ENCODE results near the gene EI24. TPM values are rescaled to one million over a fixed set of nuclear protein-coding genes. Genes with fewer than 3 reads are reported as not detected.
"Not testable (repeated sequence)": the region's sequence is repeated elsewhere in the genome, so short reads cannot be mapped to it uniquely, and the experiment has no call there.

The EI24 gene
- total RNA-seq, 3 donors from 2014 or later: 88.5 to 111 (median 94.1) TPM

DNA sequence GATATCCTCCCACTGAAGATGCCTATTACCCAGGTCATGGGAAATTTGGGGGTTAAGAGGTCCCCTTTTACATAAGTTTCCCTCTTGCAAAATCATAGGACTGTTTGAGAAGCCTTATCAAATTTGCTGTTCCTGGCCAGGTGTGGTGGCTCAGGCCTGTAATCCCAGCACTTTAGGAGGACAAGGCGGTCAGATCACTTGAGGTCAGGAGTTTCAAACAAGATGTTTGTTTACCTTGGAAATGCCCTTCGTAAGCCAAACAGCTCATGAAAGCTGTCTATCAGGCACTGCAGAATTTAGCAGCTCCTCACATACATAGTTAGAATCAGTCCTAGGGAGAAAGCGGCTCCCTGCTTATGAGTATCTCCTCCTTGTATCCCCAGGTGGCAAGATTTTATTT lies 4.9 kb upstream of the EI24 start:
- Histone ChIP-seq H3K4me1 (no peaks in the 10 kb centered on the region), H3K27ac (no peak overlapping the region), H3K4me3 (no peak overlapping the region), H3K36me3 (no peaks in the 10 kb centered on the region), H3K9me3 (no peaks in the 10 kb centered on the region), H3K27me3 (no peaks in the 10 kb centered on the region)
- no peak for DNase-seq (ENCODE audit: low spot score in 2 of 2)
- intact Hi-C loops (cut with DNase I; ENCODE audit: low total_unique reads): no loop called here
- TF ChIP-seq POLR2A (IDR thresholded peaks at IDR 0.05) (no peak), POLR2AphosphoS5 (IDR thresholded peaks at IDR 0.05) (no peak), CTCF (IDR thresholded peaks at IDR 0.05) (no peak)

DNA sequence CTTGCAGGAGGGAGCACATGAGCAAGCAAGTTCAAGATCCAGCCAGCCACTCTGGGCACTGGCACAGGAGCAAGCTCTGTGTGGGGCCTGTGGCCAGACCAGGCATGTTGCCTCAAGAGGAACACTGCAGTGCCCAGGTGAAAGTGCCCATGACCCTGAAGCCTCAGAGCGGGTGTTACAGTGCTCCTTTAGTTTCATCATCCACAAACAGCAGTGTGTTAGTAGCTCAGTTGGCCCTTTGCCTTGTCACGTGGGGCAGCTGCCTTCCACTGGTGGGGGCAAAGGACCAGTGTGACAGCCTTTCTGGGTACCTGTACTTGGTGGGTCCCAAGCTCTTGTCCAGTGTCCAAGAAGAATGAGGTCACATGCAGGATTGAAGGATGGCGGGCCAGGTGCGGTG lies 3.0 kb upstream of the EI24 start:
- H3K27me3 ChIP-seq: no peaks in the 10 kb centered on the region
- H3K36me3 ChIP-seq: no peaks in the 10 kb centered on the region
- H3K9me3 ChIP-seq: no peaks in the 10 kb centered on the region
- intact Hi-C loops (cut with DNase I; ENCODE audit: low total_unique reads): no loop called here
- H3K4me3 ChIP-seq: no peak overlapping the region
- TF ChIP-seq POLR2A (IDR thresholded peaks at IDR 0.05) (no peak), CTCF (IDR thresholded peaks at IDR 0.05) (no peak), POLR2AphosphoS5 (IDR thresholded peaks at IDR 0.05) (no peak)
- H3K27ac ChIP-seq: no peak overlapping the region
- DNase-seq (ENCODE audit: low spot score in 2 of 2): no peak
- H3K4me1 ChIP-seq: peaks cover 0 to 3% of the 10 kb centered on the region in 2 donors

DNA sequence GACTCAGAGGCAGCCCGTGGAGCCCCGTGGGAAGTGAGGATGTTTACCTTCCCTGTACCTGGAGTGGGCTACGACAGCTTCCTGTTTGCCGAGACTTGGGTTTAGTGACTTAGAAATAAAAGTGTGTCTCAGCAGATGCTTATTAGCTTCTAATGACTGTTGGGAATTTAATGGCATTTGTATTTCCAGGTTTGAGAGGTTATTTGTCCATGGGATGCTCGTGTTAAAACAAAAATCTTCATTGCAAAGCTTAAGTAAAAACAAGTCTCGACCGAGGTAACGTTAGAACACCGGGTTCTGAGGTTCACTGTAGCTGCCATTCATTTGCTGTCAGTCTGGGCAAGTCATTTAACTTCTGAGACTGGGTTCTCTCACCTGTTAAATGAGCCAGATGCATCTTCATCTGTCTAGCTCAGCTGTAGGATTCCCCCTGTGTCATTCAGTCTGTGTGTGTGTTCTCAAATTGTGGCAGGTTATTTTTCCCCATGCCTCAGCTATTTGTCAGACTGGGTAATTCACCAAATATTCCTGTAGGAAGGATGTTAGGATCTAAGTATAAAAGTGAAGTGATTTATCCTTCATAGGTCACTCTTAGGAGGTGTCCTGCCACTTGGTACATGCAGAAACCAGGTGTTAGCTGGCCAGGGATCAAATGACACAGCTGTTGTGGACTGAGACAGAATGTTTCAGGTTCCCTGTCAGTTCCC lies 791 bp downstream of the EI24 start:
- Histone ChIP-seq H3K27me3 (no peaks in the 10 kb centered on the region), H3K9me3 (no peaks in the 10 kb centered on the region), H3K4me1 (peaks cover 0 to 3% of the 10 kb centered on the region in 2 donors), H3K36me3 (peaks cover 6% of the 10 kb centered on the region), H3K4me3 (peak overlapping the region; percentile 88 to 99 (median 97)), H3K27ac (peak overlapping the region; percentile 88 to 96)
- DNase-seq (ENCODE audit: low spot score in 2 of 2): no peak
- intact Hi-C loops (cut with DNase I; ENCODE audit: low total_unique reads): no loop called here
- TF ChIP-seq POLR2A (IDR thresholded peaks at IDR 0.05) (no peak), CTCF (IDR thresholded peaks at IDR 0.05) (no peak), POLR2AphosphoS5 (IDR thresholded peaks at IDR 0.05) (no peak)

DNA sequence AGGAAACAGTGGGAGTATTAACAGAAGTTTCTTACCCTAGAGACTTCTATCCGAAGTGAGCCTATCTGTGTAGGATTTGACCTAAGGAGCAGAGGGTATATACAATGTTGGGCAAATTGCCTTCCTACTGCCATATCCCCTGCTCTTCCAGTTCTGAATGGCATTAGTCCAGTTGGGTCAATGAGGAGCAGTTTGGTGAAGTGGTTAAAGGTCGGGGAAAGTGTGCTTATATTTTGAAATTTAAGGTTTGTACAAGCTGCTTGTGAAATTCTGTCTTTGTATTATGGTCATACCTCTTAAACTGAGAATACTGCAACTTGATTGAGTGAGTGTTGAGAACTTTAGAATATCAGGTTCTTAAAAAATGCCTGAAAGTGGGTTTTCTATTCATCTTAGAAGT lies 1.7 kb downstream of the EI24 start:
- intact Hi-C loops (cut with DNase I; ENCODE audit: low total_unique reads): no loop called here

DNA sequence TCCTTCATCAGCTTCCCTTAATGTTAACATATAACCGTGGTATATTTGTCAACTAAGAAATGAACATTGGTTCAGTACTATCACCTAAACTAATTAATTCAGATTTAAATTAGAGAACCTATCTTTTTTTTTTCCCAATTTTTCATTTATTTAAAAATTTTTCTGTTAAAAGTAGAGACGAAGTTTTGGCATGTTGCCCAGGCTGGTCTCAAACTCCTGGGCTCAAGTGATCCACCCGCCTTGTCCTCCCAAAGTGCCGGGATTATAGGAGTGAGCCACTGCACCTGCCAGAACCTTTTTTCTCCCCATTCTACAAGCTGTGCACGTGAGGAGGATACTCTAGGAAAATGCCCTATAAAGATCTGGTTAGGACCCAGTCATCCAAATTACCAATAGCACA lies 3.6 kb downstream of the EI24 start:
- intact Hi-C loops (cut with DNase I; ENCODE audit: low total_unique reads): no loop called here
- Histone ChIP-seq H3K27me3 (no peaks in the 10 kb centered on the region), H3K27ac (no peak overlapping the region), H3K36me3 (peaks cover 6% of the 10 kb centered on the region), H3K4me3 (no peak overlapping the region), H3K4me1 (peaks cover 0 to 3% of the 10 kb centered on the region in 2 donors), H3K9me3 (no peaks in the 10 kb centered on the region)
- TF ChIP-seq CTCF (IDR thresholded peaks at IDR 0.05) (no peak), POLR2A (IDR thresholded peaks at IDR 0.05) (no peak), POLR2AphosphoS5 (IDR thresholded peaks at IDR 0.05) (no peak)
- no peak for DNase-seq (ENCODE audit: low spot score in 2 of 2)

More for the DNA sequence above, 1.7 kb downstream of the EI24 start:
- TF ChIP-seq POLR2AphosphoS5 (IDR thresholded peaks at IDR 0.05): no peak
- Histone ChIP-seq H3K4me3 (no peak overlapping the region), H3K9me3 (no peaks in the 10 kb centered on the region), H3K4me1 (peaks cover 0 to 3% of the 10 kb centered on the region in 2 donors), H3K27me3 (no peaks in the 10 kb centered on the region), H3K27ac (no peak overlapping the region), H3K36me3 (peaks cover 6% of the 10 kb centered on the region)
- no peak for DNase-seq (ENCODE audit: low spot score in 2 of 2)

DNA sequence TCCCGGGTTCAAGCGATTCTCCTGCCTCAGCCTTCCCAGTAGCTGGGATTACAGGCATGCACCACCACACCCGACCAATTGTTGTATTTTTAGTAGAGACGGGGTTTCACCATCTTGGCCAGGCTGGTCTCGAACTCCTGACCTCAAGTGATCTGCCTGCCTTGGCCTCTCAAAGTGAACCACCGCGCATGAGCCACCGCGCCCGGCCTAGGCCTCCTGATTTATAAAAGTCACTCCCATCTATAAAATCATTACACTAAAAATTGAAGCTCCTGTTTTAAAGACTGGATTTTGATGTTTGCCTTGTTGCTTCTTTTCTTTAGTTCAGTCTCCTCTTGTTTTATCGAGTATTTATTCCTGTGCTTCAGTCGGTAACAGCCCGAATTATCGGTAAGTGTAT lies 7.9 kb downstream of the EI24 start:
- H3K9me3 ChIP-seq; H3K4me3 ChIP-seq; H3K36me3 ChIP-seq; H3K27me3 ChIP-seq; H3K4me1 ChIP-seq; H3K27ac ChIP-seq; intact Hi-C loops (cut with DNase I; ENCODE audit: low total_unique reads); DNase-seq (ENCODE audit: low spot score in 2 of 2): not testable (repeated sequence)
